HL-60 (cell line): Measurements from ENCODE around the gene CDC6.

Experiments
- DNase-seq, 2 experiments: peaks; one replicate each; pipeline ENCODE4 v3.0.0-alpha.2; 2010 to 2020; ENCODE audit warnings: low read depth in 1 of 2, low spot score in 1 of 2
- H3K27ac ChIP-seq: fragments of 250-450 bp; sonication (Bioruptor Pico); replicated peaks from 2 replicates; pipeline ENCODE4 v1.5.1; 2020; ENCODE audit warnings: mild to moderate bottlenecking, moderate library complexity
- H3K27me3 ChIP-seq: fragments of 250-450 bp; sonication (Bioruptor Pico); 2 replicates; pipeline ENCODE4 v1.5.1; 2021; ENCODE audit warnings: mild to moderate bottlenecking, moderate library complexity; ENCODE audit not compliant: insufficient read depth, poor library complexity, severe bottlenecking
- H3K4me3 ChIP-seq: replicated peaks from 2 replicates; pipeline ENCODE4 v1.5.1; 2011; ENCODE audit warnings: mild to moderate bottlenecking, control low read depth, low read length; ENCODE audit not compliant: insufficient read depth
- CTCF ChIP-seq: IDR thresholded peaks from one replicate; pipeline ENCODE4 v1.5.1; 2011; ENCODE audit warnings: low read length, control low read depth, inconsistent platforms; ENCODE audit not compliant: insufficient read depth
- GABPA ChIP-seq: IDR thresholded peaks from 2 replicates; pipeline ENCODE4 v1.6.1; 2012; ENCODE audit warnings: low read depth
- POLR2AphosphoS5 ChIP-seq: IDR thresholded peaks from 2 replicates; pipeline ENCODE4 v1.6.1; 2012; ENCODE audit warnings: low read depth
- REST ChIP-seq: IDR thresholded peaks from 2 replicates; pipeline ENCODE4 v1.6.1; 2012; ENCODE audit warnings: low read depth; ENCODE audit not compliant: insufficient replicate concordance
- SPI1 ChIP-seq: IDR thresholded peaks from 2 replicates; pipeline ENCODE4 v1.6.1; 2012; ENCODE audit warnings: low read depth, mild to moderate bottlenecking, borderline replicate concordance

The CDC6 gene

GRCh38 chr17:40243761-40244160, 43.9 kb upstream of the CDC6 start:
- Histone ChIP-seq H3K27me3 (no peaks in the 10 kb centered on the region), H3K4me3 (no peak overlapping the region), H3K27ac (no peak overlapping the region)
- DNase-seq = no peak
- TF ChIP-seq SPI1 (no peak), CTCF (no peak), REST (no peak), GABPA (no peak), POLR2AphosphoS5 (no peak)

GRCh38 chr17:40244255-40244654, 43.4 kb upstream of the CDC6 start:
- no peak for DNase-seq
- no peak for TF ChIP-seq CTCF
- TF ChIP-seq GABPA = no peak
- no peak for TF ChIP-seq REST
- TF ChIP-seq SPI1 = no peak
- TF ChIP-seq POLR2AphosphoS5 = no peak
- no peaks in the 10 kb centered on the region for H3K27me3 ChIP-seq
- no peak overlapping the region for H3K4me3 ChIP-seq
- no peak overlapping the region for H3K27ac ChIP-seq

- DNase-seq = peak; percentile 12 to 56
Observed at GRCh38 chr17:40247926-40248495, 39.7 kb upstream of the CDC6 start.

More at GRCh38 chr17:40247926-40248495, 39.7 kb upstream of the CDC6 start:
- Histone ChIP-seq H3K27me3 (no peaks in the 10 kb centered on the region), H3K4me3 (no peak overlapping the region), H3K27ac (no peak overlapping the region)
- TF ChIP-seq POLR2AphosphoS5 (no peak), SPI1 (no peak), REST (no peak), GABPA (no peak), CTCF (no peak)
